K562 (cell line): ENCODE results near the gene BTRC. TPM values are rescaled to one million over a fixed set of nuclear protein-coding genes. Genes with fewer than 3 reads are reported as not detected.

Source experiments
- ARID3A ChIP-seq: IDR thresholded peaks from 2 replicates; pipeline ENCODE4 v1.6.1; 2012; ENCODE audit warnings: low read depth, low read length, improper control_type of control experiment, borderline replicate concordance
- CREB3L1 ChIP-seq: fragments of 450-650 bp; IDR thresholded peaks from 2 replicates; pipeline ENCODE4 v1.6.1; 2014; ENCODE audit warnings: low read depth, mild to moderate bottlenecking, moderate library complexity, borderline replicate concordance
- HDAC3 ChIP-seq: fragments of 450-650 bp; IDR thresholded peaks from 2 replicates; pipeline ENCODE4 v1.6.1; 2018; ENCODE audit warnings: borderline replicate concordance, mild to moderate bottlenecking, moderate library complexity; ENCODE audit not compliant: partially characterized antibody
- KLF16 ChIP-seq: IDR thresholded peaks from 2 replicates; pipeline ENCODE4 v1.6.1; 2016; ENCODE audit warnings: antibody characterized with exemption
- MAFG ChIP-seq: fragments of 450-650 bp; conservative IDR thresholded peaks from 2 replicates; pipeline ENCODE4 v1.6.1; 2016; ENCODE audit warnings: missing genetic modification characterization, missing compliant biosample characterization
- MBD2 ChIP-seq: sonication (generic); IDR thresholded peaks from 2 replicates; pipeline ENCODE4 v1.6.1; 2016; ENCODE audit warnings: low read depth, borderline replicate concordance
- POLR2AphosphoS5 ChIP-seq: IDR thresholded peaks from 2 replicates; pipeline ENCODE4 v1.6.1; 2011; ENCODE audit warnings: mild to moderate bottlenecking, low read depth, low read length, moderate library complexity; ENCODE audit not compliant: control insufficient read depth, insufficient read depth
- RBM39 ChIP-seq: fragments of 200-400 bp; formaldehyde crosslinking; optimal IDR thresholded peaks from 2 replicates; pipeline ENCODE3; 2018; ENCODE audit warnings: low read depth, low read length
- RNF219 ChIP-seq: fragments of 250-450 bp; sonication (Bioruptor Pico); IDR thresholded peaks from 2 replicates; pipeline ENCODE4 v1.5.0; 2022; ENCODE audit warnings: mild to moderate bottlenecking
- SMC3 ChIP-seq: conservative IDR thresholded peaks from 2 replicates; pipeline ENCODE4 v1.6.1; 2011; ENCODE audit warnings: low read depth, low read length, improper control_type of control experiment; ENCODE audit not compliant: insufficient read depth
- SOX6 ChIP-seq: fragments of 450-650 bp; IDR thresholded peaks from 2 replicates; pipeline ENCODE4 v1.6.1; 2014; ENCODE audit warnings: mild to moderate bottlenecking
- TARDBP ChIP-seq: fragments of 450-650 bp; IDR thresholded peaks from 2 replicates; pipeline ENCODE4 v1.6.1; 2016
- ZNF316 ChIP-seq: fragments of 450-650 bp; IDR thresholded peaks from 2 replicates; pipeline ENCODE4 v1.6.1; 2016
- ZNF592 ChIP-seq: fragments of 450-650 bp; IDR thresholded peaks from 2 replicates; pipeline ENCODE4 v1.6.1; 2017; ENCODE audit warnings: antibody characterized with exemption, mild to moderate bottlenecking
- polyA plus RNA-seq, 8 experiments: library from polyadenylated mRNA; depleted of rRNA in 4 of 8; stranded (reverse) in 5 of 8; unstranded in 3 of 8; fragments of >200 nt; fragmentation: Nextera tagmentation in 2 of 8; fragmentation: Illumina TruSeq in 1 of 8; extraction: Ambion mirVana in 2 of 8; extraction: Trizol in 1 of 8; gene quantifications; 2 replicates each; pipeline versions ENCODE4 v1.2.1 to v1.2.3, GENCODE V29; 2011 to 2014; ENCODE audit warnings: inconsistent platforms in 1 of 8, missing spikeins in 1 of 8
- total RNA-seq, 7 experiments: library from RNA; depleted of rRNA in 6 of 7; stranded (reverse); fragments of >200 nt in 6 of 7; fragmentation: Illumina TruSeq in 2 of 7; extraction: Trizol in 2 of 7; gene quantifications; 2 replicates each; pipeline versions ENCODE4 v1.2.1 to v1.2.3, GENCODE V29; 2011 to 2021; ENCODE audit warnings: low replicate concordance in 1 of 7
- TF ChIP-seq, protein P1 (sequence below): fragments of 150-350 bp; IDR thresholded peaks from 2 replicates; pipeline ENCODE4 v1.6.1; 2014; ENCODE audit warnings: low read depth, mild to moderate bottlenecking, low read length, borderline replicate concordance

Gene BTRC
- total and polyA plus RNA-seq, 9 of the 15 experiments (the other 6 are each of a cell fraction or from before 2014, with no cell fraction given): 1.6 to 15.4 (median 7.0) TPM

DNA sequence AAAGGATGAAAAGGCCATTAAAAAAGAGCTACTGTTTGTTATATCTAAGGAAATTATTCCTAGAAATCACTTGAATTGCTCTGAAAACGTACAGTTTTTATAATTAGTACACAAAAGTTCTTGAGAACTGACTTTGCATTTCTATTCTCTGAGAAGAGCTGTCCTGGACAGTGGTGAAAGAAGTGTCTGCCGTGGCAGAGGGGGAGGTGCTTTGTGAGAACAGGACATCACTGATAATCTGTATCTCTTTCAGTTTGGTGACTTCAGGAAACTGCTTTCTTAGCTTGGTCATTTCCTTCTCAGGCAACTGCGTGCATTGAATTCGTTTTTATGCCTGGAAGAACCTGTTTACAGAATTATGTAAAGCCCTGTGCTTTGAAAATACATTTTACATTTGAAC, 182.0 kb downstream of the BTRC start (continued):
- TF ChIP-seq SMC3: no peak
- peak; percentile 26 for TF ChIP-seq ZNF316
- TF ChIP-seq KLF16: no peak
- TF ChIP-seq, protein P1, sequence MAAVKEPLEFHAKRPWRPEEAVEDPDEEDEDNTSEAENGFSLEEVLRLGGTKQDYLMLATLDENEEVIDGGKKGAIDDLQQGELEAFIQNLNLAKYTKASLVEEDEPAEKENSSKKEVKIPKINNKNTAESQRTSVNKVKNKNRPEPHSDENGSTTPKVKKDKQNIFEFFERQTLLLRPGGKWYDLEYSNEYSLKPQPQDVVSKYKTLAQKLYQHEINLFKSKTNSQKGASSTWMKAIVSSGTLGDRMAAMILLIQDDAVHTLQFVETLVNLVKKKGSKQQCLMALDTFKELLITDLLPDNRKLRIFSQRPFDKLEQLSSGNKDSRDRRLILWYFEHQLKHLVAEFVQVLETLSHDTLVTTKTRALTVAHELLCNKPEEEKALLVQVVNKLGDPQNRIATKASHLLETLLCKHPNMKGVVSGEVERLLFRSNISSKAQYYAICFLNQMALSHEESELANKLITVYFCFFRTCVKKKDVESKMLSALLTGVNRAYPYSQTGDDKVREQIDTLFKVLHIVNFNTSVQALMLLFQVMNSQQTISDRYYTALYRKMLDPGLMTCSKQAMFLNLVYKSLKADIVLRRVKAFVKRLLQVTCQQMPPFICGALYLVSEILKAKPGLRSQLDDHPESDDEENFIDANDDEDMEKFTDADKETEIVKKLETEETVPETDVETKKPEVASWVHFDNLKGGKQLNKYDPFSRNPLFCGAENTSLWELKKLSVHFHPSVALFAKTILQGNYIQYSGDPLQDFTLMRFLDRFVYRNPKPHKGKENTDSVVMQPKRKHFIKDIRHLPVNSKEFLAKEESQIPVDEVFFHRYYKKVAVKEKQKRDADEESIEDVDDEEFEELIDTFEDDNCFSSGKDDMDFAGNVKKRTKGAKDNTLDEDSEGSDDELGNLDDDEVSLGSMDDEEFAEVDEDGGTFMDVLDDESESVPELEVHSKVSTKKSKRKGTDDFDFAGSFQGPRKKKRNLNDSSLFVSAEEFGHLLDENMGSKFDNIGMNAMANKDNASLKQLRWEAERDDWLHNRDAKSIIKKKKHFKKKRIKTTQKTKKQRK: no peak
- no peak for TF ChIP-seq RNF219 (CRISPR knock-in tag)
- TF ChIP-seq ARID3A: peak; percentile 17; the same call in 1 of the 2 replicates
- 0 out of 2 replicates have a peak, but pooled peaks have one; percentile 25 for TF ChIP-seq MAFG (tag)
- TF ChIP-seq MBD2: peak; percentile 35; the same call in 1 of the 2 replicates
- peak; percentile 45; the same call in 1 of the 2 replicates for TF ChIP-seq SOX6
- TF ChIP-seq TARDBP: no peak
- peak; percentile 50 for TF ChIP-seq HDAC3
- peak; percentile 37; the same call in 1 of the 2 replicates for TF ChIP-seq POLR2AphosphoS5
- peak; percentile 34; the same call in 1 of the 2 replicates for TF ChIP-seq CREB3L1
- 0 out of 2 replicates have a peak, but pooled peaks have one; percentile 10 for TF ChIP-seq ZNF592
- TF ChIP-seq RBM39: no peak
